HL-60/S4 treated with retinoic acid at 250 ng/mL for 4 days and 3 days (cell line): ENCODE measurements around the gene MIA2.
"Not testable (repeated sequence)": the region's sequence is repeated elsewhere in the genome, so short reads cannot be mapped to it uniquely, and the experiment has no call there.

Source experiments
- in situ Hi-C: fragments of 300-500 bp; cut with MboI; formaldehyde crosslinking; loops from 2 replicates; pipeline ENCODE4 v1.7.0; 2022; ENCODE audit warnings: low sequenced_read_pairs

MIA2 gene

GRCh38 chr14:39233680-39234326 lies at the start of gene MIA2:
Gene MIA2 (plus strand): TSS chr14:39233915. CDS start chr14:39234115, 200 bp downstream.
- in situ Hi-C loops, result no loop called here

- in situ Hi-C loops, result no loop called here
Measured at GRCh38 chr14:39184628-39185255, 49.0 kb upstream of the MIA2 start.

GRCh38 chr14:39185256-39186049 lies 48.3 kb upstream of the MIA2 start:
- in situ Hi-C loops, result no loop called here

- in situ Hi-C loops, result no loop called here
Measured at GRCh38 chr14:39186941-39187525, 46.7 kb upstream of the MIA2 start.

GRCh38 chr14:39203659-39204606 lies 29.8 kb upstream of the MIA2 start:
- in situ Hi-C loops, result no loop called here

GRCh38 chr14:39207430-39207829 lies 26.3 kb upstream of the MIA2 start:
- in situ Hi-C loops, result not testable (repeated sequence)

GRCh38 chr14:39211109-39211741 lies 22.5 kb upstream of the MIA2 start:
- in situ Hi-C loops, result no loop called here

GRCh38 chr14:39212034-39212433 lies 21.7 kb upstream of the MIA2 start:
- in situ Hi-C loops, result no loop called here

- in situ Hi-C loops, result no loop called here
Measured at GRCh38 chr14:39212693-39213092, 21.0 kb upstream of the MIA2 start.

GRCh38 chr14:39217214-39217879 lies 16.4 kb upstream of the MIA2 start:
- in situ Hi-C loops, result no loop called here

GRCh38 chr14:39218171-39218769 lies 15.4 kb upstream of the MIA2 start:
- in situ Hi-C loops, result no loop called here

GRCh38 chr14:39219075-39219499 lies 14.6 kb upstream of the MIA2 start:
- in situ Hi-C loops, result no loop called here

- in situ Hi-C loops, result not testable (repeated sequence)
Measured at GRCh38 chr14:39220473-39220872, 13.2 kb upstream of the MIA2 start.

GRCh38 chr14:39228044-39228443 lies 5.7 kb upstream of the MIA2 start:
- in situ Hi-C loops, result no loop called here

GRCh38 chr14:39228509-39229221 lies 5.0 kb upstream of the MIA2 start:
- in situ Hi-C loops, result no loop called here

- in situ Hi-C loops, result no loop called here
Measured at GRCh38 chr14:39229222-39229543, 4.5 kb upstream of the MIA2 start.

GRCh38 chr14:39229601-39230110 lies 4.1 kb upstream of the MIA2 start:
- in situ Hi-C loops, result no loop called here

- in situ Hi-C loops, result no loop called here
Measured at GRCh38 chr14:39230416-39231035, 3.2 kb upstream of the MIA2 start.
